Mesenchymal stem cell (in vitro differentiated cells and primary cell): ENCODE measurements around the gene SH3BGRL3.
A peak's percentile ranks its signal among the peaks of the same experiment; 100 is the strongest.

Experiments
- DNase-seq: peaks from one replicate; pipeline ENCODE4 v3.0.0-alpha.2; 2013
- H2AFZ ChIP-seq: one replicate; pipeline ENCODE4 v1.6.1; 2013; ENCODE audit warnings: low read depth, mild to moderate bottlenecking, control low read depth, inconsistent platforms, low read length, moderate library complexity
- H2AK5ac ChIP-seq: 2 replicates; pipeline ENCODE4 v1.6.1; 2013; ENCODE audit warnings: low read length, moderate library complexity, mild to moderate bottlenecking, inconsistent platforms; ENCODE audit not compliant: severe bottlenecking
- H2BK120ac ChIP-seq: one replicate; pipeline ENCODE4 v1.6.1; 2013; ENCODE audit warnings: low read depth, mild to moderate bottlenecking, inconsistent platforms, low read length, moderate library complexity
- H2BK12ac ChIP-seq, 2 experiments: one replicate each; pipeline ENCODE4 v1.6.1; 2013; ENCODE audit warnings: inconsistent platforms in 2 of 2, low read length in 2 of 2, mild to moderate bottlenecking in 2 of 2, moderate library complexity in 2 of 2, control low read depth in 1 of 2
- H2BK15ac ChIP-seq: one replicate; pipeline ENCODE4 v1.6.1; 2013; ENCODE audit warnings: mild to moderate bottlenecking, low read depth, inconsistent platforms; ENCODE audit not compliant: poor library complexity, severe bottlenecking
- H2BK5ac ChIP-seq: 2 replicates; pipeline ENCODE4 v1.6.1; 2013; ENCODE audit warnings: low read depth, mild to moderate bottlenecking, low read length, control low read depth, inconsistent platforms; ENCODE audit not compliant: poor library complexity, severe bottlenecking
- H3K14ac ChIP-seq, 2 experiments: one replicate each; pipeline ENCODE4 v1.6.1; 2013; ENCODE audit warnings: inconsistent platforms in 2 of 2, low read length in 2 of 2, control low read depth in 1 of 2, mild to moderate bottlenecking in 1 of 2, moderate library complexity in 1 of 2
- H3K18ac ChIP-seq, 2 experiments: one replicate each; pipeline ENCODE4 v1.6.1; 2013; ENCODE audit warnings: inconsistent platforms in 2 of 2, low read length in 2 of 2, control low read depth in 1 of 2, low read depth in 1 of 2, mild to moderate bottlenecking in 1 of 2
- H3K23ac ChIP-seq, 2 experiments: one replicate each; pipeline ENCODE4 v1.6.1; 2013; ENCODE audit warnings: inconsistent platforms in 2 of 2, low read length in 2 of 2, mild to moderate bottlenecking in 2 of 2, moderate library complexity in 2 of 2, control low read depth in 1 of 2
- H3K27ac ChIP-seq: 2 replicates; pipeline ENCODE4 v1.5.1; 2013; ENCODE audit warnings: mild to moderate bottlenecking, moderate library complexity, low read length, control low read depth, inconsistent platforms; ENCODE audit not compliant: poor library complexity, severe bottlenecking
- H3K27me3 ChIP-seq, 2 experiments: 2 replicates each; pipeline versions ENCODE4 v1.6.1 to v1.7.0; 2013; ENCODE audit warnings: low read length in 2 of 2, mild to moderate bottlenecking in 2 of 2, moderate library complexity in 2 of 2, control low read depth in 1 of 2, inconsistent platforms in 1 of 2; ENCODE audit not compliant: control insufficient read depth in 1 of 2, insufficient read depth in 1 of 2
- H3K36me3 ChIP-seq, 2 experiments: 2 replicates each; pipeline versions ENCODE4 v1.6.1 to v1.7.0; 2013; ENCODE audit warnings: low read length in 2 of 2, control low read depth in 1 of 2, inconsistent platforms in 1 of 2, low read depth in 1 of 2, mild to moderate bottlenecking in 1 of 2; ENCODE audit not compliant: insufficient read depth in 2 of 2, control insufficient read depth in 1 of 2
- H3K4ac ChIP-seq, 2 experiments: one replicate each; pipeline ENCODE4 v1.6.1; 2013; ENCODE audit warnings: inconsistent platforms in 2 of 2, low read length in 2 of 2, mild to moderate bottlenecking in 2 of 2, moderate library complexity in 2 of 2, control low read depth in 1 of 2, low read depth in 1 of 2
- H3K4me1 ChIP-seq: 2 replicates; pipeline ENCODE4 v1.6.1; 2013; ENCODE audit warnings: low read depth, low read length, control low read depth; ENCODE audit not compliant: control insufficient read depth, insufficient read depth
- H3K4me2 ChIP-seq: 2 replicates; pipeline ENCODE4 v1.6.1; 2013; ENCODE audit warnings: low read length, mild to moderate bottlenecking, inconsistent platforms; ENCODE audit not compliant: poor library complexity, severe bottlenecking
- H3K4me3 ChIP-seq, 2 experiments: 2 replicates each; pipeline versions ENCODE4 v1.5.1 to v1.7.0; 2013; ENCODE audit warnings: low read length in 2 of 2, mild to moderate bottlenecking in 2 of 2, control low read depth in 1 of 2, low read depth in 1 of 2; ENCODE audit not compliant: insufficient read depth in 1 of 2
- H3K79me1 ChIP-seq: replicated peaks from 2 replicates; pipeline ENCODE4 v1.6.1; 2013; ENCODE audit warnings: mild to moderate bottlenecking, control low read depth, low read length, inconsistent platforms; ENCODE audit not compliant: poor library complexity, severe bottlenecking
- H3K9ac ChIP-seq: 2 replicates; pipeline ENCODE4 v1.7.0; 2013; ENCODE audit warnings: mild to moderate bottlenecking, low read length, moderate library complexity
- H3K9me3 ChIP-seq: 2 replicates; pipeline ENCODE4 v1.7.0; 2013; ENCODE audit warnings: mild to moderate bottlenecking, low read length; ENCODE audit not compliant: control insufficient read depth
- H4K8ac ChIP-seq: one replicate; pipeline ENCODE4 v1.6.1; 2013; ENCODE audit warnings: inconsistent platforms, mild to moderate bottlenecking, low read length, moderate library complexity
- H4K91ac ChIP-seq: one replicate; pipeline ENCODE4 v1.6.1; 2013; ENCODE audit warnings: mild to moderate bottlenecking, low read length, inconsistent platforms
- WGBS: methylation state at CpG from one replicate; pipeline ENCODE4 v1.1.7; 2013; ENCODE audit warnings: mixed read lengths; 5-methylcytosine and 5-hydroxymethylcytosine counted together

SH3BGRL3 gene

DNA sequence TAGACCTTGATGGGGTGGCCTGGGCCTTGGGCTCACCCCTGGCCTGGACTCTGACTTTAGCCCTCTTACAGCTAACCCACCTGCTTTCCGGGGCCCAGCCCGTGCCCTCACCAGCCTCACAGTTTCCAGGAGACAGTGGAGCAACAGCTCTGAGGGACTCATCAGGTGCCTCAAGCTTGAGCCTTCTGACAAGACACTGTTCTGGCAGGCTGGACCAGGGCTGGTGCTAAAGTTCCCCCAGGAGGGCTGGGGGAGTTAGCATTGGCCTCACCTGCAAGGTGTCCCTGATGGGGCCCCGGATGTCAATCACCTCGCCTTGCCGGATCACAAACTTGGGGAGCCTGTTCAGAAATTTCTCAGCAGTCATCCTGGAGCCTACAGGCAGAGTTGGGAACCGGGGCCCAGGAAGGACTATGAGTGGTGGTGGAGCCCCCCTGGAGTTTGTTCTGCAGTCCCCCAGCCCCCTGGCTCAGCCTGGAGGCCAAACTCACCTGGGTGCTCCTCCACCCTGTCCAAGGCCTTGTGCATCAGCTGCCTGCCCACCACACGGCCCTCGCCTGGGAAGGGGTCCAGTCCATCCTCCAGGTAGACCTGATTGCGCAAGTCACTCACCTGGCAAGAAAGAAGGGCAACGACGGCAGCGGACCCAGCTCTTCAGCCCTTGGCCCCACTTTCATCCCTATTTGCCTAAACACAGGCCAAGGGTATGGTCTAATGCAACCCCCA, 4.1 kb downstream of the SH3BGRL3 start:
- H3K4ac ChIP-seq: peak overlapping the region in 1 of 2 experiments; percentile 69
- H3K9ac ChIP-seq: peak overlapping the region; percentile 75
- no peak overlapping the region for H2AFZ ChIP-seq
- H4K91ac ChIP-seq: peak overlapping the region; percentile 79
- no peak overlapping the region for H2AK5ac ChIP-seq
- H3K79me1 ChIP-seq: peaks cover 16% of the 10 kb centered on the region
- no peak overlapping the region for H2BK15ac ChIP-seq
- H2BK5ac ChIP-seq: no peak overlapping the region
- H3K4me3 ChIP-seq: no peak overlapping the region
- peak overlapping the region in 1 of 2 experiments; percentile 27 for H3K23ac ChIP-seq
- peak overlapping the region in 1 of 2 experiments; percentile 85 for H2BK12ac ChIP-seq
- no peak overlapping the region for H4K8ac ChIP-seq
- peak overlapping the region; percentile 28 for H3K27ac ChIP-seq
- no peak overlapping the region for H3K4me2 ChIP-seq
- H3K36me3 ChIP-seq: peaks cover 24 to 29% of the 10 kb centered on the region in 2 experiments
- H3K9me3 ChIP-seq: no peaks in the 10 kb centered on the region
- H3K14ac ChIP-seq: peak overlapping the region in 1 of 2 experiments; percentile 79
- 93% methylated on average over 12 of the region's 12 CpGs for WGBS
- DNase-seq: no peak
- no peaks in the 10 kb centered on the region for H3K27me3 ChIP-seq
- H3K4me1 ChIP-seq: peaks cover 65% of the 10 kb centered on the region
- peak overlapping the region; percentile 57 to 70 for H3K18ac ChIP-seq
- H2BK120ac ChIP-seq: no peak overlapping the region

DNA sequence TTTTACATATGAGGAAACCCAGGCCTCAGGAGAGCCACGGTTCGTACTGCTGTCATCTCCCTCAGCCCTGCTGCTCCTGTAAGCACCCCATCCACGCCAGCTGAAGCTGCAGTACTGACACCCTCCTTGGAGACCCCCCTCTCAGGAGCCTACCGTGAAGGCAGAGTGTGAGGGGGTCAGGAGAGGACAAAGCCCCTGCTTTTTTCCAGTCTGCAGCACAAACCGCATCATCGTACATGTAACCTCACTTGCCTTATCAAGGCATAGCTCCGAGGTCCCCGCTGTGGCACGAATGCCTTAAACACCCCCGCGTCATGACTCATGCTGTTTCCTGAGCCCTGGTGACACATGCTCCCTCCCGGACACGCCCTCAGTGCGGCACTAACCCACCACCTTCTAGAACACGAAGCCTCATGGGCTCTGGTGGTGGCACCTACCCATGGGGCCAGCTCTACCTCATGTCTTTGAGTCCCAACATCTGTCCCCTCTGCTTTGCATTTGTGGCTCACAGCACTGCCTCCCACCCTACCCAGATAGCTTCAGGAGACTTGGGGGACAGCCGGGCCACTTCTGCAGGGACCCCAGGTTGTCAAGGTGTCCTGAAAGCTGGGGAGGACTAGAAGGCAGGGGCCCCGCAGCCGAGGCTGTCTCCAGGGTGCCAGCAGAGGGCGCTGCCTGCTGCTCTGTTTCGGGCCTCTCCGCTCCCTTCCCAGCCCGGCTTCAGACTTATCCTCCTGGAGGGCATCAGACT, 4.9 kb downstream of the SH3BGRL3 start:
- H3K4me2 ChIP-seq: no peak overlapping the region
- 18% methylated on average over 20 of the region's 22 CpGs for WGBS

DNA sequence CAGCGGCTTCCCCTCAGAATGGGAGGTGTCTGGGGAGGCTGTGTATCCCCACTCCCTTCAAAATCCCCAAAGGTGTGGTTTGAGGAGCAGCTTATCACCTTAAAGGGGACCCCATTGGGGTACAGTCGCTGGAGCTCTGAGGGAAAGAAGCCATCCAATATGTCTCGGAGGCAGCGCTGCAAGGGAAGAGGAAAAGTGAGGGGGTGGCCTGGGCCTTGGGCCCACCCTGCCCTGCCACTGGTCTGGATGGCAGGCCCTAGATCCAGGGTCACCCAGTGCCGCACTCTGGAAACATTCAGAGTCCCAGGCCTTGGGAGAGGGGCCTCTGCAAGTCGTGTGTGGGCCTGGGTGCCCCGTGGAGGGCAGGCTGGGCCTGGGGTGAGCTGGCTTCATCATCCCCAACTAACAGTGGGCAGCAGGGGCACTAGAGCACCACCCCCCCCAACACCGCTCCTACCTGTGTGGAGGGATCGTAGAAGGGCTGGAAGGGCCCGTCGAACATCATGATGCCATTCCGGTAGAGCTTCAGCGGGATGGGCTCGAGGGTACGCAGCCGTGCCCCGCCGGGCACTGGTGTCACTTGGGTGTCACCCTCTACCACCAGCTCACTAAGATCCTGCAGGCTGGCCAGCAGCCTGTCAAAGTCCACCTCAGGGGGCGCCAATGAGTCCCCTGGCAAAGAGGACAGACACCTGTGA, 5.6 kb downstream of the SH3BGRL3 start:
- Histone ChIP-seq H2AK5ac (peak overlapping the region; percentile 25), H3K79me1 (peaks cover 15% of the 10 kb centered on the region), H2AFZ (no peak overlapping the region), H3K9ac (peak overlapping the region; percentile 75), H3K27me3 (no peaks in the 10 kb centered on the region), H3K4me1 (peaks cover 74% of the 10 kb centered on the region), H4K91ac (peak overlapping the region; percentile 52), H2BK12ac (peak overlapping the region in 1 of 2 experiments; percentile 80), H3K14ac (no peak overlapping the region), H3K4ac (no peak overlapping the region), H3K9me3 (no peaks in the 10 kb centered on the region), H3K27ac (no peak overlapping the region), H2BK5ac (no peak overlapping the region), H2BK120ac (no peak overlapping the region), H4K8ac (no peak overlapping the region), H3K18ac (peak overlapping the region in 1 of 2 experiments; percentile 74), H3K23ac (no peak overlapping the region), H2BK15ac (peak overlapping the region; percentile 50), H3K4me3 (no peak overlapping the region), H3K4me2 (no peak overlapping the region), H3K36me3 (peaks cover 24 to 29% of the 10 kb centered on the region in 2 experiments)
- DNase-seq: no peak
- whole genome bisulfite sequencing: 82% methylated on average over 18 of the region's 19 CpGs

More for the DNA sequence above, 4.9 kb downstream of the SH3BGRL3 start:
- Histone ChIP-seq H3K18ac (peak overlapping the region; percentile 60 to 74), H2BK15ac (no peak overlapping the region), H3K4ac (no peak overlapping the region), H3K27me3 (no peaks in the 10 kb centered on the region), H3K36me3 (peaks cover 24 to 29% of the 10 kb centered on the region in 2 experiments), H3K14ac (peak overlapping the region in 1 of 2 experiments; percentile 61), H2AK5ac (peak overlapping the region; percentile 25), H2BK5ac (no peak overlapping the region), H3K4me1 (peaks cover 68% of the 10 kb centered on the region), H3K9me3 (no peaks in the 10 kb centered on the region), H4K91ac (peak overlapping the region; percentile 79), H2BK120ac (no peak overlapping the region), H3K23ac (peak overlapping the region in 1 of 2 experiments; percentile 41), H2BK12ac (peak overlapping the region in 1 of 2 experiments; percentile 80), H3K27ac (peak overlapping the region; percentile 28), H3K9ac (peak overlapping the region; percentile 75), H2AFZ (no peak overlapping the region), H3K79me1 (peaks cover 14% of the 10 kb centered on the region), H4K8ac (peak overlapping the region; percentile 59), H3K4me3 (no peak overlapping the region)
- peak; percentile 96 for DNase-seq
